Fibroblast of mammary gland (primary cell): ENCODE measurements around the gene SLC25A42.

Experiments used
- DNase-seq: peaks from one replicate; pipeline ENCODE4 v3.0.0-alpha.2; 2010; ENCODE audit warnings: low read depth
- H3K4me3 ChIP-seq: 2 replicates; pipeline ENCODE4 v1.5.1; 2011; ENCODE audit warnings: low read depth, mild to moderate bottlenecking, low read length, moderate library complexity; ENCODE audit not compliant: control insufficient read depth
- TF ChIP-seq, protein P1 (sequence below): conservative IDR thresholded peaks from 2 replicates; pipeline ENCODE4 v1.5.1; 2011; ENCODE audit warnings: low read depth, low read length, inconsistent platforms; ENCODE audit not compliant: control insufficient read depth, insufficient read depth

SLC25A42 gene

DNA sequence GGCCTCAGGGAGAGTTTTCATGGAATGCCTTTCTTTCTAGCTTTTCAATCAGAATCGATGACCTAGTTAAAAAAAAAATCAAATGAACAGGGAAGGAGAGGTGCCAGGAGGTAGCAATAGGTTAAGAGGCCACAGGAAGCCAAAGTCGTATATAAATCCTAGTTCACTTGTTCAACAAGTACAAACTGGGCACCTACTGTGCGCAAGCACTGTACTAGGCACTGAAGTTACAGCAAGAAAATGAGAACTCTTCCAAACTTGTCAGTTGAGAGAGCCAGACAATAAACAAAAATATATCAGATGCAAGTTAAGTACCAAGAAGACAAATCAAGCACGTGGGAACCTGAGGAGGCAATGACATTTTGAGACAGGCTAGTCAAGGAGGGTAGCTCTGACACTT is 36.6 kb upstream of the SLC25A42 start:
- no peak for DNase-seq
- no peak overlapping the region for H3K4me3 ChIP-seq
- TF ChIP-seq, protein P1, sequence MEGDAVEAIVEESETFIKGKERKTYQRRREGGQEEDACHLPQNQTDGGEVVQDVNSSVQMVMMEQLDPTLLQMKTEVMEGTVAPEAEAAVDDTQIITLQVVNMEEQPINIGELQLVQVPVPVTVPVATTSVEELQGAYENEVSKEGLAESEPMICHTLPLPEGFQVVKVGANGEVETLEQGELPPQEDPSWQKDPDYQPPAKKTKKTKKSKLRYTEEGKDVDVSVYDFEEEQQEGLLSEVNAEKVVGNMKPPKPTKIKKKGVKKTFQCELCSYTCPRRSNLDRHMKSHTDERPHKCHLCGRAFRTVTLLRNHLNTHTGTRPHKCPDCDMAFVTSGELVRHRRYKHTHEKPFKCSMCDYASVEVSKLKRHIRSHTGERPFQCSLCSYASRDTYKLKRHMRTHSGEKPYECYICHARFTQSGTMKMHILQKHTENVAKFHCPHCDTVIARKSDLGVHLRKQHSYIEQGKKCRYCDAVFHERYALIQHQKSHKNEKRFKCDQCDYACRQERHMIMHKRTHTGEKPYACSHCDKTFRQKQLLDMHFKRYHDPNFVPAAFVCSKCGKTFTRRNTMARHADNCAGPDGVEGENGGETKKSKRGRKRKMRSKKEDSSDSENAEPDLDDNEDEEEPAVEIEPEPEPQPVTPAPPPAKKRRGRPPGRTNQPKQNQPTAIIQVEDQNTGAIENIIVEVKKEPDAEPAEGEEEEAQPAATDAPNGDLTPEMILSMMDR, result no peak

DNA sequence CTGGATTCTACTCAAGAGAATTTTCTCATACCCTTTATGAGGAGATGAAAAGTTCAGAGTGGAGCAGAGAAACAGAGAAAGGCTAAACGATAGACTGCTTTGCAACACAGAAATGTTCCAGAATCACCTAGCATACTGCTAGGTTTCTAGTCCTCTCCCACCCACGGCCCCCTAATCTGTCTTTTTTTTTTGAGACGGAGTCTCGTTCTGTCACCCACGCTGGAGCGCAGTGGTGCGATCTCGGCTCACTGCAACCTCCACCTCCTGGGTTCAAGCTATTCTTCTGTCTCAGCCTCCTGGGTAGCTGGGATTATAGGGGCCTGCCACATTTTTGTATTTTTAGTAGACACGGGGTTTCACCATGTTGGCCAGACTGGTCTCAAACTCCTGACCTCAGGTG is 35.3 kb upstream of the SLC25A42 start:
- TF ChIP-seq, protein P1, result no peak
- no peak for DNase-seq
- H3K4me3 ChIP-seq, result no peak overlapping the region

DNA sequence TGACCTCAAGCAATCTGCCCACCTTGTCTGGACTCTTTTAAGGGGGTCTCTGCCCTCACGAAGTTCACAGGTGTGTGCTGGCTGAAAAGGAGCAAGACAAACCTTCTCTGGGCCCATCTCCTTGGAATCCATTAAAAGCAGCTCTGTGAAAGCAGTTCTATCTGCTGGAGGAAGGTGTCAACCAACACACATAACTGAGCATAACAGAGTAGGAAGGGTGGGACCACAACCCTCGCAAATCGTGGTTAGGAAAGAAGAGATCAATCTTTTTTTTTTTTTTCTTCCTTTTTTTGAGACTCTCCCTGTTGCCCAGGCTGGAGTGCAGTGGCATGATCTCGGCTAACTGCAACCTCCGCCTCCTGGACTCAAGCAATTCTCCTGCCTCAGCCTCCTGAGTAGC is 31.9 kb upstream of the SLC25A42 start:
- TF ChIP-seq, protein P1, result no peak
- H3K4me3 ChIP-seq, result peak overlapping the region; percentile 92
- no peak for DNase-seq

DNA sequence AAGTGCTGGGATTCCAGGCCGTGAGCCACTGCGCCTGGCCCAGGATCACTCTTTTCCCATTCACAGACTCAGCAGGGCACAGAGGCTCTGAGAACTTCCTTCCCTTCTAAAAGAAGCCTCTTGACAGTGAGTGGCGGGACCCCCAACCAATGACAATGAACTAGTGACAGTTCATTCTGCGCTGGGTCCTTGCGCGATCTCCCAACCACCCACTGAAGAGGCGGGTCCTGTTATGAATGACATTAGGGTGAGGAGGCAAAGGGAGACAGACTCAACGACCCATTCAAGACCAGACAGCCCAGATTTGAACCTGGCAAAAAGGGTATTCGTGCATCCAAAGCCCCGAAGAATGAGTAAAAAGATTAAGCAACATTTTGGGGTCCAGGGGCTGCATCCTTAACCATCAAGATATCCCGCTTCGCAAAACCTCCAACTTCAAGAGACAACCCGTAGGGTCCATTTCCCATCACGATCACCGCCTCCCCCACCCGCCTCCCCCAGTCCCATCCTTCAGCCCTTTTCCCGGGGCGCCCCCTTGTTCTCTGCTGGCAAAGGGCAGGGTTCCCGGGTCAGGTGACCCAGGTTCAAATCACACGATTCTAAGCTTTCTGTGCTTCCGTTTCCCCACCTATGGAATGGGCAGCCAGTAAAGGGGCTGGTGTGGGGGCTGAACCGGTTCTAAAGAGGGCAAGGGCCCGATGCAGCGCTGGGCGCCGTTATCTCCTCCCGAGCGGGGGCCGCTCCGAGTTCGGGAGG is 31.2 kb upstream of the SLC25A42 start:
- peak overlapping the region; percentile 92 for H3K4me3 ChIP-seq
- DNase-seq, result peak; percentile 95
- TF ChIP-seq, protein P1, result no peak

DNA sequence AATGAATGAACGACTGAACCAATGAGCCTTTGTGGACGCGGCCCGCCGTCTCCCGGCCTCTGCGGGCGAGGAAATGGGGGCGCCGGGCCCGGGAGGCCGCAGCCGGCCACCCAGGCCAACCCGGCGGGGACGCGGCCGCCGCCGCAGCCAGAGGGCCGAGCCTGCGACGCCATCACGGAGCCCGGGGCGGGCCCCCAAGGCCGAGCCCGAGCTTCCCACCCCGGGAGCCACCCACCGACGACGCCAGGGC is 30.7 kb upstream of the SLC25A42 start:
- TF ChIP-seq, protein P1, result no peak
- no peak for DNase-seq
- peak overlapping the region; percentile 92 for H3K4me3 ChIP-seq

DNA sequence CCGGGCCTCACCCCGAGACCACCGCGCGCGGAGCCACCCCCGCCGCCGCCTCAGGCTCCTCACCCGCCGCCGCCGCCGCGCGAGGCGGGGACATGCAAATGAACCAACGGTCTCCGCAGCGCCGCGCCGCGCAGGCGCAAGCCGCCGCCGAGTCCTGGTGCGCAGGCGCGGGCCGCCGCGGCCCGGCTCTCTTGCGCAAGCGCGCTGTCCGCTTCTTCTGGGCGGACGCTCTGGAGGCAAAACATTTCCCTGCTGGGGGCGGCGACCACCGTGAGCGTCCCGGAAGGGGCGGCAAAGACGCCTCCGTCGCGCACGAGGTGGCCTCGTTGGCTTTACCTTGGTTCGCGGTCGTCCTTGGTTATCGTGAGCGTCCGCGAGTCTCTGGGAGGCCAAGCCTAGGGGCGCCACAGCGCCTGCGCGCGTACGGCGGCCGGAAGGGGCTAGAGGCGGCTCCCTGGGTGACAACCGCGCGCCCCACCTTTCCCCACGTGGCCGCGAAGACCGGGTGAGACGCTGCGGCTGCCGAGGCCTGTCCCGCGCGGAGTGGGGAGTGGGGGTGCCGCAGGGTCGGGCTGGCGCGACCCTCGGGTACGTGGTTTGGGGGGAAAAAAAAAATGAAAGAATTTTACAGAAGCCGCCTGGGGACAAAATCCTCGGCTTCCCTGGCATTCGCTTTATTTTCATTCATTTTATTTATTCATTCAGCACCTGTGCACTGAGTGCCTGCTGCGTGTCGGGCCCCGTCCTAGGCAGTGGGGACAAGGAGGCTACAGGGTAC is 30.2 kb upstream of the SLC25A42 start, which contains the start of the genes ARMC6 and SUGP2:
TSS of gene ARMC6 (plus strand) at position 178 of the 778 bp plus-strand sequence. CDS start 607 bp downstream, outside the sequence.
TSS of gene SUGP2 (minus strand) at position 92 of the 778 bp plus-strand sequence. CDS start 2,446 bp downstream, outside the sequence.
- DNase-seq, result peak; percentile 79
- H3K4me3 ChIP-seq, result peak within 1 kb of the TSS; percentile 92
- TF ChIP-seq, protein P1, result no peak
